GM15510 (cell line): Measurements from ENCODE around the gene ERMN.

ENCODE experiments used
- POLR2A ChIP-seq: IDR thresholded peaks from 3 replicates; pipeline ENCODE4 v1.6.1; 2011; ENCODE audit warnings: borderline replicate concordance; ENCODE audit not compliant: insufficient read length; ENCODE audit errors: extremely low read depth

ERMN gene

DNA sequence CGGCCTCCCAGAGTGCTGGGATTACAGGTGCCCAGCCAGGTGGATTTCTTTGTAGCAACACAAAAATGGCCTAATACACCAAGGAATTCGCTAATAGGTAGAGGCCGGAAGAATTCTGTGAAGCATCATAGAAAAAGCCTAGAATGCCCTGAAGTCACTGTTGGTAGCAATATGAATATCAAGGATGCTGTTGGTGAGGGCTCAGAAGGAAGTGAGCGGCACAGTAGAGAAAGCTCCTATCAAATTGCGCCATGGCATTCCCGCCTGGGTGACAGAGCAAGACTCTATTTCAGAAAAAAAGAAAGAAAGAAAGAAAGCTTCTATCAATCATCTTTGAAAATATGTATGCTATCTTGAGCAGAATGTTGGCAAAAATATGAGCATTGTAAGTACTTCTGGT is 44.3 kb downstream of the ERMN start:
- no peak for TF ChIP-seq POLR2A

DNA sequence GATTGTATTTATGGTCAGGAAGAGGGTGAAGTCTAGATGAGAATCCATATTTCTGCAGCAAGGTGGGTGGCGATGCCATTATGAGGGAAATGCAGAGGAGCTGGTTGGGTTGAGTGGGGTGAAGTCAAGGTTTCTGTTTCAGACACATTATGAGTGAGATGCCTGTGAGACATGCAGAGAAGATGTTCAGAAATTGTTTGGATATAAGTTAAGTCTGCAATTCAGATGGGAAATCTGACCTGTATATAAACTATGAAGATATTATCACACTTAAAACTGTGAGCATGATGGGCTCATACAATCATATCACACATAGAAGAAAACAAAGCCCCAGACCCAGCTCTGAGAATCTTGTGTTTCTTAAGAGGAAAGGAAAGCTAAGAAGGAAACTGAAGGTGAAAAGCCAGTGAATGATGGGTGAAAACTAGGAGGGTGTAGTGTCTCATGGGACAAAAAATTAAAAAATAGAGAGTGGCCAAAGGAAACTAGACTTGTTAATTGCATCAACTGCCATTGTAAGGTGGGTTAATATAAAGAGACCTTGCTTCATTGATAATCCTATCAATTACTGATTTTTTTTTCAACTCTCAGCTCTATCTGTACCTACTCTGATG is 53.9 kb downstream of the ERMN start:
- no peak for TF ChIP-seq POLR2A

GRCh38 chr2:157269922-157270321 is 55.7 kb downstream of the ERMN start:
- no peak for TF ChIP-seq POLR2A

- TF ChIP-seq POLR2A: no peak
Measured at GRCh38 chr2:157269060-157269459, 56.6 kb downstream of the ERMN start.
